Measurements from ENCODE around the gene ARHGEF10L.

ARHGEF10L gene

GRCh38 chr1:17629460-17629859, 90.0 kb downstream of the ARHGEF10L start:
- ChIA-PET POLR2A (ENCODE audit: low non-redundant PET) (no interaction called here), CTCF (no interaction called here)
- H3K27ac ChIP-seq, result peak overlapping the region; percentile 62
- TF ChIP-seq CTCF (conservative IDR thresholded peaks at IDR 0.05; ENCODE audit: low read depth), result no peak
- DNase-seq (ENCODE audit: low spot score), result no peak

GRCh38 chr1:17630048-17630830, 90.7 kb downstream of the ARHGEF10L start:
- peak overlapping the region; percentile 62 for H3K27ac ChIP-seq
- ChIA-PET CTCF (no interaction called here), POLR2A (ENCODE audit: low non-redundant PET) (no interaction called here)
- TF ChIP-seq CTCF (conservative IDR thresholded peaks at IDR 0.05; ENCODE audit: low read depth), result no peak
- DNase-seq (ENCODE audit: low spot score), result no peak

- CTCF ChIA-PET, result no interaction called here
Observed at GRCh38 chr1:17630986-17631385, 91.5 kb downstream of the ARHGEF10L start.

GRCh38 chr1:17631410-17631809, 91.9 kb downstream of the ARHGEF10L start:
- CTCF ChIA-PET, result interaction anchor here (0.6 kb wide), 1 partner anchor 1296 kb away, joined by 6 read pairs; no protein-coding TSS in a partner anchor

More at GRCh38 chr1:17630986-17631385, 91.5 kb downstream of the ARHGEF10L start:
- POLR2A ChIA-PET (ENCODE audit: low non-redundant PET), result no interaction called here
- TF ChIP-seq CTCF (conservative IDR thresholded peaks at IDR 0.05; ENCODE audit: low read depth), result no peak
- no peak overlapping the region for H3K27ac ChIP-seq
- no peak for DNase-seq (ENCODE audit: low spot score)

GRCh38 chr1:17632106-17632505, 92.6 kb downstream of the ARHGEF10L start:
- TF ChIP-seq CTCF (conservative IDR thresholded peaks at IDR 0.05; ENCODE audit: low read depth), result no peak
- H3K27ac ChIP-seq, result no peak overlapping the region
- POLR2A ChIA-PET (ENCODE audit: low non-redundant PET), result no interaction called here
- CTCF ChIA-PET, result interaction anchor here (0.6 kb wide), 1 partner anchor 1295 kb away, joined by 6 read pairs; no protein-coding TSS in a partner anchor
- no peak for DNase-seq (ENCODE audit: low spot score)

More at GRCh38 chr1:17631410-17631809, 91.9 kb downstream of the ARHGEF10L start:
- DNase-seq (ENCODE audit: low spot score), result no peak
- H3K27ac ChIP-seq, result no peak overlapping the region
- POLR2A ChIA-PET (ENCODE audit: low non-redundant PET), result no interaction called here
- no peak for TF ChIP-seq CTCF (conservative IDR thresholded peaks at IDR 0.05; ENCODE audit: low read depth)

GRCh38 chr1:17632541-17633184, 93.2 kb downstream of the ARHGEF10L start:
- no peak for DNase-seq (ENCODE audit: low spot score)
- TF ChIP-seq CTCF (conservative IDR thresholded peaks at IDR 0.05; ENCODE audit: low read depth), result no peak
- POLR2A ChIA-PET (ENCODE audit: low non-redundant PET), result no interaction called here
- H3K27ac ChIP-seq, result no peak overlapping the region
- CTCF ChIA-PET, result no interaction called here
